MM.1S (cell line): ENCODE measurements around the gene ADAM8.
"Not testable (repeated sequence)": the region's sequence is repeated elsewhere in the genome, so short reads cannot be mapped to it uniquely, and the experiment has no call there.

Experiments used
- DNase-seq: peaks from one replicate; pipeline ENCODE4 v3.0.0-alpha.2; 2015
- H2AFZ ChIP-seq: fragments of 300-600 bp; sonication (generic); 2 replicates; pipeline ENCODE4 v1.6.0; 2016; ENCODE audit warnings: antibody characterized with exemption, low read length
- H3F3A ChIP-seq: fragments of 300-600 bp; sonication (generic); 2 replicates; pipeline ENCODE4 v1.6.1; 2016; ENCODE audit warnings: mild to moderate bottlenecking, antibody characterized with exemption, low read length, moderate library complexity, mixed read lengths; ENCODE audit not compliant: insufficient read depth
- H3K27ac ChIP-seq: fragments of 300-600 bp; sonication (generic); 2 replicates; pipeline ENCODE4 v1.5.1; 2016; ENCODE audit warnings: mild to moderate bottlenecking, low read length
- H3K27me3 ChIP-seq: fragments of 300-600 bp; sonication (generic); replicated peaks from 2 replicates; pipeline ENCODE4 v1.6.0; 2016; ENCODE audit warnings: low read length; ENCODE audit not compliant: insufficient read depth
- H3K36me3 ChIP-seq: fragments of 300-600 bp; sonication (generic); replicated peaks from 2 replicates; pipeline ENCODE4 v1.6.1; 2016; ENCODE audit warnings: mild to moderate bottlenecking, low read length, mixed read lengths; ENCODE audit not compliant: insufficient read depth
- H3K4me1 ChIP-seq: fragments of 300-600 bp; sonication (generic); 2 replicates; pipeline ENCODE4 v1.6.1; 2016; ENCODE audit warnings: low read length, mixed read lengths
- H3K4me2 ChIP-seq: fragments of 300-600 bp; sonication (generic); 2 replicates; pipeline ENCODE4 v1.6.0; 2016; ENCODE audit warnings: low read depth, low read length
- H3K4me3 ChIP-seq: fragments of 300-600 bp; sonication (generic); 2 replicates; pipeline ENCODE4 v1.5.1; 2016; ENCODE audit warnings: low read length, mixed read lengths
- H3K79me2 ChIP-seq: fragments of 300-600 bp; sonication (generic); 2 replicates; pipeline ENCODE4 v1.6.1; 2016; ENCODE audit warnings: mixed run types, low read length, mixed read lengths
- H3K9ac ChIP-seq: fragments of 300-600 bp; sonication (generic); 2 replicates; pipeline ENCODE4 v1.6.1; 2016; ENCODE audit warnings: low read length, mixed read lengths
- H3K9me2 ChIP-seq: fragments of 300-600 bp; sonication (generic); replicated peaks from 2 replicates; pipeline ENCODE4 v1.6.1; 2016; ENCODE audit warnings: mild to moderate bottlenecking, low read length, mixed read lengths; ENCODE audit not compliant: insufficient read depth
- H3K9me3 ChIP-seq: fragments of 300-600 bp; sonication (generic); replicated peaks from 2 replicates; pipeline ENCODE4 v1.6.1; 2016; ENCODE audit warnings: mild to moderate bottlenecking, low read length, mixed read lengths; ENCODE audit not compliant: insufficient read depth
- H4K20me1 ChIP-seq: fragments of 300-600 bp; sonication (generic); 2 replicates; pipeline ENCODE4 v1.6.1; 2016; ENCODE audit warnings: mild to moderate bottlenecking, low read length, moderate library complexity, mixed read lengths; ENCODE audit not compliant: insufficient read depth
- EZH2 ChIP-seq: fragments of 300-600 bp; sonication (generic); optimal IDR thresholded peaks from 2 replicates; pipeline ENCODE3; 2017; ENCODE audit warnings: low read depth, mild to moderate bottlenecking, antibody characterized with exemption, low read length, mixed read lengths
- EZH2phosphoT487 ChIP-seq: fragments of 300-600 bp; sonication (generic); IDR thresholded peaks from 2 replicates; pipeline ENCODE4 v1.6.1; 2018; ENCODE audit warnings: antibody characterized with exemption, low read length
- TF ChIP-seq, protein P1 (sequence below): fragments of 300-600 bp; sonication (generic); IDR thresholded peaks from 2 replicates; pipeline ENCODE4 v1.5.1; 2016; ENCODE audit warnings: antibody characterized with exemption, low read length, mixed read lengths

Gene ADAM8

DNA sequence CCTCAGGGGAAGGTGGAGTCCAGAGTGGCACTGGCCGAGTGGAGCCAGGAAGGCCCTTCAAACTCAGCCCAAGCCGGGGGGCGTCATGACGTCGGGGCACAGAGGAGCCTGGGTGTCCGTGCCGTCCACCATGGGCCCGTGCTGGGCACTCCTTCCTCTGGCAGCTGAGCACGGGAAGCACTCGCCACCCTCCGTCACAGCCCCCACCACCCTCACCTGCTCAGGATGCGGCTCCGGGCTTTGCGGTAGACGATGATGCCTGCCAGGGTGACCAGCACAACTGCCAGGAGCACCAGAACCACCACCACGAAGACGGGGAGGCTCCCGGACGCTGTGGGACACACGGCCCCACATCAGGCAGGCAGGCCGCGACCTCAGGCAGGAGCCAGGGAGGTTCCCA is 8.1 kb downstream of the ADAM8 start:
- Histone ChIP-seq H3K9ac (no peak overlapping the region), H3K4me2 (no peak overlapping the region)

DNA sequence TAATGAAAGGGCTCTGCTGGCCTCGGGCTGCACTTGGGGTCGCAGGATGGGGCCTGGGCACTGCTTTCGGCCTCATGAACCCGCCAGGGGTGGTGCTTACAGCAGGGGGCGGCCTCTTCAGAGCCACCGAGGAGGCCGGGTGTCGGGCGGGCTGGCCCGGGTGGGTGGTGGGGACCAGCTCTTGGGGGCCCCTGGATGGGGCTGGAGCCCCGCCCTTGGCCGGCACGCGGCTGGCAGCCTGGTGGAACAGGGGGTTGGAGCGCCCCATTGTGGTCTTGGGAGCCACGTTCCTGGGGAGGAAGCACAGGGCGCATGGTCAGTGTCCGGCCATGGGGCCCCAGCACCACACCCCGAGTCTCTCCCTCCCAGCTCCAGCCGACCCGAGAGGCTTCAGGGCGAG is 8.8 kb downstream of the ADAM8 start:
- TF ChIP-seq EZH2 (no peak), EZH2phosphoT487 (no peak)
- TF ChIP-seq, protein P1, sequence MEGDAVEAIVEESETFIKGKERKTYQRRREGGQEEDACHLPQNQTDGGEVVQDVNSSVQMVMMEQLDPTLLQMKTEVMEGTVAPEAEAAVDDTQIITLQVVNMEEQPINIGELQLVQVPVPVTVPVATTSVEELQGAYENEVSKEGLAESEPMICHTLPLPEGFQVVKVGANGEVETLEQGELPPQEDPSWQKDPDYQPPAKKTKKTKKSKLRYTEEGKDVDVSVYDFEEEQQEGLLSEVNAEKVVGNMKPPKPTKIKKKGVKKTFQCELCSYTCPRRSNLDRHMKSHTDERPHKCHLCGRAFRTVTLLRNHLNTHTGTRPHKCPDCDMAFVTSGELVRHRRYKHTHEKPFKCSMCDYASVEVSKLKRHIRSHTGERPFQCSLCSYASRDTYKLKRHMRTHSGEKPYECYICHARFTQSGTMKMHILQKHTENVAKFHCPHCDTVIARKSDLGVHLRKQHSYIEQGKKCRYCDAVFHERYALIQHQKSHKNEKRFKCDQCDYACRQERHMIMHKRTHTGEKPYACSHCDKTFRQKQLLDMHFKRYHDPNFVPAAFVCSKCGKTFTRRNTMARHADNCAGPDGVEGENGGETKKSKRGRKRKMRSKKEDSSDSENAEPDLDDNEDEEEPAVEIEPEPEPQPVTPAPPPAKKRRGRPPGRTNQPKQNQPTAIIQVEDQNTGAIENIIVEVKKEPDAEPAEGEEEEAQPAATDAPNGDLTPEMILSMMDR, result no peak
- H3K4me1 ChIP-seq, result no peaks in the 10 kb centered on the region
- H3K9ac ChIP-seq, result no peak overlapping the region
- H4K20me1 ChIP-seq, result no peaks in the 10 kb centered on the region
- no peak overlapping the region for H3K27ac ChIP-seq
- peaks cover 27% of the 10 kb centered on the region for H3K79me2 ChIP-seq
- no peak overlapping the region for H3K4me2 ChIP-seq
- no peaks in the 10 kb centered on the region for H3K27me3 ChIP-seq
- H3F3A ChIP-seq, result peaks cover 17% of the 10 kb centered on the region
- no peaks in the 10 kb centered on the region for H3K9me2 ChIP-seq
- no peak for DNase-seq
- H2AFZ ChIP-seq, result no peak overlapping the region
- no peak overlapping the region for H3K4me3 ChIP-seq
- H3K9me3 ChIP-seq, result no peaks in the 10 kb centered on the region
- no peaks in the 10 kb centered on the region; the same call in 1 of the 2 replicates for H3K36me3 ChIP-seq

More for the DNA sequence above, 8.1 kb downstream of the ADAM8 start:
- Histone ChIP-seq H3K27ac (no peak overlapping the region), H3F3A (peaks cover 10% of the 10 kb centered on the region), H3K4me1 (no peaks in the 10 kb centered on the region), H4K20me1 (no peaks in the 10 kb centered on the region), H3K36me3 (peaks cover 3% of the 10 kb centered on the region), H2AFZ (no peak overlapping the region), H3K4me3 (no peak overlapping the region), H3K79me2 (peaks cover 34% of the 10 kb centered on the region), H3K9me3 (no peaks in the 10 kb centered on the region), H3K27me3 (no peaks in the 10 kb centered on the region), H3K9me2 (no peaks in the 10 kb centered on the region)
- no peak for DNase-seq
- no peak for TF ChIP-seq EZH2phosphoT487

DNA sequence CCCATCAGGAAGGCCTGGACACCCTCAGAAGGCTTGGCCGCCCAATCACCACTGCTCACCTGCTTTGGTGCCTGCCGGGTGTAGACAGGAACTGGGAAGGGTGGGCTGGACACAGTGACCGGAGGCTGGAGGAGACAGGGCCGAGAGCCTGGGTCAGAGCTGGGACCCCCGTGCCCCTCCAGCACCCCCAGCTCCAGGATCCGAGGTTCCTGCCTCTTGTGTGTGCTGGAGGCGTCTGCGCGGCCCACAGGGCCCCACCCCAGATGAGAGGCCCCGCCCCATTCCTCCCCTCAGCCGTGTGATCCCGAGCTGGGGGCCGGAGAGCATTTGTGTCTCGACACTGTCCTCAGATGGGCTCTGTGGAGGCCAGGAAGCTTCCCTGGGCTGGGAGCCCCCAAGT is 9.4 kb downstream of the ADAM8 start:
- Histone ChIP-seq H3K4me1 (no peaks in the 10 kb centered on the region), H3K27me3 (no peaks in the 10 kb centered on the region), H3K4me2 (no peak overlapping the region), H3K9me3 (no peaks in the 10 kb centered on the region), H3K36me3 (no peaks in the 10 kb centered on the region; the same call in 1 of the 2 replicates), H3F3A (peaks cover 22% of the 10 kb centered on the region), H3K9me2 (no peaks in the 10 kb centered on the region), H3K4me3 (no peak overlapping the region), H3K27ac (no peak overlapping the region), H4K20me1 (0 out of 2 replicates have a peak, but pooled peaks cover 2% of the 10 kb centered on the region), H3K79me2 (peaks cover 21% of the 10 kb centered on the region), H3K9ac (no peak overlapping the region), H2AFZ (no peak overlapping the region)
- TF ChIP-seq EZH2, result no peak
- TF ChIP-seq EZH2phosphoT487, result no peak
- TF ChIP-seq, protein P1, result no peak
- DNase-seq, result no peak

DNA sequence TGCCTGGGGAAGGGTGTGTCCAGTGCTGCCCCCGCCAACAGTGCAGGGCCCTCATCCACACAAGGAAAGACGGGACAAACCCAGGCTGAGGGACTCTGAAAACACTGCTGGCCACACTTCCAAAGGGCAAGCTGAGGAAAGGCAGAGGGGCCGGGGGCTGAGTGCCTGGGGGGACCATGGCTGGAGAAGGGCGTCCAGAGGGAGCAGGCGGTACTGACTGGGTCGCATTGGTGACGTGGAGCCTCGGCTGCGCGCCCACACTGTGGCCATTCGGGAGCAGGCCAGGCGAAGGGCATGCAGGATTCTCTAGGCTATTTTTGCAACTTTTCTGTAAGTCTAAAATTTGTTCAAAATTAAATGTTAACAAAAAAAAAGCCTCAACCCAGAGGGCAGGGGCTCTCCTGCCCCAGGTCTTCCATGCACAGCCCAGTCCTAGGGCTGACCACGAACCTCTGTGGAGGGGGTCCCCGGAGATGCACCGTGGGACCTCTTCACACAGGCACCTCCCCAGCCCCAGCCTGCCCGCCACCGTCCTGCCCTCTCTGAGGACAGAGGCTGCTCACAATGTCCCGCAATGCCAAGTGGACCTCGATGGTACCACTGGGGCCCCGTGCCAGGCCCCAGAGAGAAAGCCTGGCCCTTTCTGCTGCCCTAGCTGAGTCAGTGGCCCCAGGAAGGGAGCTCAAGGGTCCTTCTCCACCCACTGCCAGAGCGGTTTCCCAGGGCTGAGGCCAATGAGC is 10.4 kb downstream of the ADAM8 start:
- no peak overlapping the region for H3K27ac ChIP-seq
- peaks cover 2% of the 10 kb centered on the region; the same call in 1 of the 2 replicates for H3K4me1 ChIP-seq
- H4K20me1 ChIP-seq, result 0 out of 2 replicates have a peak, but pooled peaks cover 3% of the 10 kb centered on the region
- no peak overlapping the region for H3K4me3 ChIP-seq
- no peak overlapping the region for H3K4me2 ChIP-seq
- no peak overlapping the region for H2AFZ ChIP-seq
- H3K9ac ChIP-seq, result no peak overlapping the region
- peaks cover 15% of the 10 kb centered on the region for H3K79me2 ChIP-seq
- no peaks in the 10 kb centered on the region; the same call in 1 of the 2 replicates for H3K36me3 ChIP-seq
- TF ChIP-seq EZH2 (no peak), EZH2phosphoT487 (no peak)
- no peak for DNase-seq
- no peaks in the 10 kb centered on the region for H3K27me3 ChIP-seq
- H3K9me2 ChIP-seq, result no peaks in the 10 kb centered on the region
- H3K9me3 ChIP-seq, result no peaks in the 10 kb centered on the region
- peaks cover 24% of the 10 kb centered on the region for H3F3A ChIP-seq

DNA sequence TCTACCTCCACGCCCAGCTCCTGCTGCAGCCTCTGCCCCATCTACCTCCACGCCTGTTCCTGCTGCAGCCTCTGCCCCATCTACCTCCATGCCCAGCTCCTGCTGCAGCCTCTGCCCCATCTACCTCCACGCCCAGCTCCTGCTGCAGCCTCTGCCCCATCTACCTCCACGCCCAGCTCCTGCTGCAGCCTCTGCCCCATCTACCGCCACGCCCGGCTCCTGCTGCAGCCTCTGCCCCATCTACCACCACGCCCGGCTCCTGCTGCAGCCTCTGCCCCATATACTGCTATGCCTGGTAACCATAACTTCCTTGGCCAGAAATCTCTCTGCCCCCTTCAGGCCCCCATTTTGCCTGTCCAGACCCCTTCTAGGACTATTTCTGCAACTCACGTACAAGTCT is 11.6 kb downstream of the ADAM8 start:
- Histone ChIP-seq H3F3A (peaks cover 35% of the 10 kb centered on the region), H3K4me1 (peaks cover 10% of the 10 kb centered on the region)
- not testable (repeated sequence) for H4K20me1 ChIP-seq, H2AFZ ChIP-seq, H3K9me2 ChIP-seq, DNase-seq, H3K4me2 ChIP-seq, H3K9ac ChIP-seq, H3K27ac ChIP-seq, H3K79me2 ChIP-seq, H3K4me3 ChIP-seq, H3K9me3 ChIP-seq, H3K36me3 ChIP-seq, H3K27me3 ChIP-seq
